Measurements from ENCODE around the gene PLAAT3. TPM values are rescaled to one million over a fixed set of nuclear protein-coding genes. Genes with fewer than 3 reads are reported as not detected.
"Not testable (repeated sequence)": the region's sequence is repeated elsewhere in the genome, so short reads cannot be mapped to it uniquely, and the experiment has no call there.

Gene PLAAT3
- total RNA-seq, 4 donors from 2014 or later: 58.0 to 76.5 (median 67.5) TPM

DNA sequence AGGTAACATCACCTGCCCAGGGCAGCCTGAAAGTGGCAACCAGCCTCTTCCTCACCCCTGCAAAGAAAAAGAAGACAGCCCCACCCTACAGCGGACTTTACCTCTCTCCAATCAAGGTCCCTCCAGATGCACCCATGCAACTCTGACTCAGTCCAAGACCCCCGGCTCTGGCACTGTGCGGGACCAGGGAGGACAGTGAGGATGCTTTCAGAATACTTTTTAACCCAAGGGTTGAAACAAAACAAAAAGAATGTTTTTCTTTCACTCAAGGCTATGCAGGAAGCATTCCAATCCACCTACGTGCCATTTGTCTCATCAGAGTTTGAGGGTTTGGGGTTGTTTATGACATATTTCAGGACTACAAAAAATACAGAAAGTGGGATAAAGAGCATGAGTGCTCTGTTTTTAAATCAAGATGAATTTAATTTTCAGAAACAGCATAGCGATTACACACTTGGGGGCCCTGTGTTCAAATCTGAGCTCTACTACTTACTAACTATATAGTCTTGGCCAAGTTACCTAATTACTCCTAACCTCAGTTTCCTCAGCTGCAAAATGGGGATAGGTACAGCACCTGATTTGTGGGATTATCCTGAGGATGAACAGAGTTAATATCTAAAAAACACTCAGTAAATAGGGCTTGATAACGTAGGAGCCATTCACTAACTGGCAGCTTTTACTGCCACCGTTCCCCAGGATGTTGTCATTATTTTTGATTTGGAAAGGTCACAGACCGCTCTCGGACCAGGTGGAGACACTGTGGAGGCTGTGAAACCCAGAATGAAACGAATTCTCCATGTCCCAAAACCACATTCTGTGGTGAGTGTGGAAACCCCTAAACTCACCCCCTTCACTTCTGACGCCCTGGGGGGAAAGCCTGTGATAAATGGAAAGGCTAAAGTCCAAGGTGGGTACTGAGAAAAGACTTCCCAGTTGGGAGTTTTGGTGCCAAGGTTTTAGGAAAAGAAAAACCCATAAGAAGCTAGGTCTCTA lies 5.6 kb downstream of the PLAAT3 start:
- intact Hi-C loops (cut with DNase I; ENCODE audit: low total_unique reads) (no loop called here), in situ Hi-C loops (cut with MboI; ENCODE audit: low sequenced_read_pairs in 4 of 4) (no loop called here)
- Histone ChIP-seq H3K27ac (peak overlapping the region; percentile 85 to 99 (median 94)), H3K4me3 (no peak overlapping the region), H3K9me3 (no peaks in the 10 kb centered on the region), H3K4me1 (peaks cover 46% of the 10 kb centered on the region in 2 donors), H3K27me3 (no peaks in the 10 kb centered on the region), H3K36me3 (no peaks in the 10 kb centered on the region)
- DNase-seq (no peak), ATAC-seq (no peak)
- TF ChIP-seq, protein P1, sequence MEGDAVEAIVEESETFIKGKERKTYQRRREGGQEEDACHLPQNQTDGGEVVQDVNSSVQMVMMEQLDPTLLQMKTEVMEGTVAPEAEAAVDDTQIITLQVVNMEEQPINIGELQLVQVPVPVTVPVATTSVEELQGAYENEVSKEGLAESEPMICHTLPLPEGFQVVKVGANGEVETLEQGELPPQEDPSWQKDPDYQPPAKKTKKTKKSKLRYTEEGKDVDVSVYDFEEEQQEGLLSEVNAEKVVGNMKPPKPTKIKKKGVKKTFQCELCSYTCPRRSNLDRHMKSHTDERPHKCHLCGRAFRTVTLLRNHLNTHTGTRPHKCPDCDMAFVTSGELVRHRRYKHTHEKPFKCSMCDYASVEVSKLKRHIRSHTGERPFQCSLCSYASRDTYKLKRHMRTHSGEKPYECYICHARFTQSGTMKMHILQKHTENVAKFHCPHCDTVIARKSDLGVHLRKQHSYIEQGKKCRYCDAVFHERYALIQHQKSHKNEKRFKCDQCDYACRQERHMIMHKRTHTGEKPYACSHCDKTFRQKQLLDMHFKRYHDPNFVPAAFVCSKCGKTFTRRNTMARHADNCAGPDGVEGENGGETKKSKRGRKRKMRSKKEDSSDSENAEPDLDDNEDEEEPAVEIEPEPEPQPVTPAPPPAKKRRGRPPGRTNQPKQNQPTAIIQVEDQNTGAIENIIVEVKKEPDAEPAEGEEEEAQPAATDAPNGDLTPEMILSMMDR (IDR thresholded peaks at IDR 0.05 in 4 of 5, conservative IDR thresholded peaks at IDR 0.05 in 1 of 5): no peak
- TF ChIP-seq POLR2A (IDR thresholded peaks at IDR 0.05): no peak

DNA sequence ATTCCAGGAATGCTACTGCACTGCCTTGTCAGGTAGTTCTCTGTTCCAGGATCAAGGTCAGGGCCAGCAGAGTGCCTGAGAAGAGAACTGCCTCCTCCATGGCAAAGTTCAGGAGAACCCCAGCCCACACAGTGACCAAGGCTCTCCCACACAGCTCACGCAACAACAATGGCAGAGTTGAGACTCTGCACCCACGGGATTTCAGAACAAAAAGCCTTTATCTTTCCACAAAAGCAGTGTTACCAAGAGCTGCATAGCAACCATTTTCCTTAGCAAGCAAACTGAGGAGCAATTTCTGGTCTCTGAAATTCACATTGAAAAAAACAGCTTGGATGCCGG lies 11.1 kb downstream of the PLAAT3 start:
- H3K36me3 ChIP-seq: peaks cover 0 to 2% of the 10 kb centered on the region in 2 donors
- H3K4me1 ChIP-seq: peaks cover 20 to 21% of the 10 kb centered on the region in 2 donors
- H3K27ac ChIP-seq: peak overlapping the region in 3 of 4 donors; percentile 5 to 63 (median 45)
- H3K9me3 ChIP-seq: no peaks in the 10 kb centered on the region
- no peaks in the 10 kb centered on the region for H3K27me3 ChIP-seq
- no peak for DNase-seq
- H3K4me3 ChIP-seq: no peak overlapping the region
- in situ Hi-C loops (cut with MboI; ENCODE audit: low sequenced_read_pairs in 4 of 4): no loop called here
- intact Hi-C loops (cut with DNase I; ENCODE audit: low total_unique reads): no loop called here
- TF ChIP-seq POLR2A (IDR thresholded peaks at IDR 0.05): no peak
- TF ChIP-seq, protein P1 (IDR thresholded peaks at IDR 0.05 in 4 of 5, conservative IDR thresholded peaks at IDR 0.05 in 1 of 5): no peak
- ATAC-seq: no peak

DNA sequence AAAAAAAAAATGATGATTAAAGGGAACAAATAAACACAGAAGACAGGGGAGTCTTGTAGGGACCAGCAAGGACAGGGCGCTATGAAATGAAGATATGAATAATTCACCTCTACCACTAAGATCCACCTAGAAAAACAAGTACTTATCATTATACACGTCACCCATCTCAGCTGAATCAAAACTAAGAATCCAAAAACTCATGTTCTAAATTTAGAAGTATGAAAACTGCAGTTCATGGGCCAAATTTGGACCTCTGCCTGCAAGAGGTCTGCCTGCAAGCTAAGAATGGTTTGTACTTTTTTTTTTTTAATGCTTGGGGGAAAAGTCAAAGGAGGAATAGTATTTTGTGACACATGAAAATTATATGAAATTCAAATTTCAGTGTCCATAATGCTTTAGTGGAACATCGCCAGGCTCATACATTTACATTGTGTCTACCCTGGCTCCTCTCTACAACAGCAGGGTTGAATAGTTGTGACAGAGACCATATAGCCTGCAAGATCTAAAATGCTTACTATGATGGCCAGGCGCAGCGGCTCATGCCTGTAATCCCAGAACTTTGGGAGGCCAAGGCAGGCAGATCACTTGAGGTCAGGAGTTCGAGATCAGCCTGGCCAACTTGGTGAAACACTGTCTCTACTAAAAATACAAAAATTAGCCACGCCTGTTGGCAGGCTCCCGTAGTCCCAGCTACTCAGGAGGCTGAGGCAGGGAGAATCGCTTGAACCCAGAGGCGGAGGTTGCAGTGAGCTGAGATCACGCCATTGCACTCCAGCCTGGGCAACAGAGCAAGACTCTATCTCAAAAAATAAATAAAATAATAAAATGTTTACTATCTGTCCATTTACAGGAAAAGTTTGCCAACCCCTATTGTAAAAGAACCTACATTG lies 11.7 kb downstream of the PLAAT3 start:
- H3K36me3 ChIP-seq; DNase-seq; intact Hi-C loops (cut with DNase I; ENCODE audit: low total_unique reads); H3K4me3 ChIP-seq; in situ Hi-C loops (cut with MboI; ENCODE audit: low sequenced_read_pairs in 4 of 4); H3K9me3 ChIP-seq; H3K27me3 ChIP-seq: not testable (repeated sequence)
- Histone ChIP-seq H3K4me1 (peaks cover 20 to 21% of the 10 kb centered on the region in 2 donors), H3K27ac (peak overlapping the region; percentile 42 to 63 (median 49))
- ATAC-seq: peak in 1 of 2 donors; percentile 44

DNA sequence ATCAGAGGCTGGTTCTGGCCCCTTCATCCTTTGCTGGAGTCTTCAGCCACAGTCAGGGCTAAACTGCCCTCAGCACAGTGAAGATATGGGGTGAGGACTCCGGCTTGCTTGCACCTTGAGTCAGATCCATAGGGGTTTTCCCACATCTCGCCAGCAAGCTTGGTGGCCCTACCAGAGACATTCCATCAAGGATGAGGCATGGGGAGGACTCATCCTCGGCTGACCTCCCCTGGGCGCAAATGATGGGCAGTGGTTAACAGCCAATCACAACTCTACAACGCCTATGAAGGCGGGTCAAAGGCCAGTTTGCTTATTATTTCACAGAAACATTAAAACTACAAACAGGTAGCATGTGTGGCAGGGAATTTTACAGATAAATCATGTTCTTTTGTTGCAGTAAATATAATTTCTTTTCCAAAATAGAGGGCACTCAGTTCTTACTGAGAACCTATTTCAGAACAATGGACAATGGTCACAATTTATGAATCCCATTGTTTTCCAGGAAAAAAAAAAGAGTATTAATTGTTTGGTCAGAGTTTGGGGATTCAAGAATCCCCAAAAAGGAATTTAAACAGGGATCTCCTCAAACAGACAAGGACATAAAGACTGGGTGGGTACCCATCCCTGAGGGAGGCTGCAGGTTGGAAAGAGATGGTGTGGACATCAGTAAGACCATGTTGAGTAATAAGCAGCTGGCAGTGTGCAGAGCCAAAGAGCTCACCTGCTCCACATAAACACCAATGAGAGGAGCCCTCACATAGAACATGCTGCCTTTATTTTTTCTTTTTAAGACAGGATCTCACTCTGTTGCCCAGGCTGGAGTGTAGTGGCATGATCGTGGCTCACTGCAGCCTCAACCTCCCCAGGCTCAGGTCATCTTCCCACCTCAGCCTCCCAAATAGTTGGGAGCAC lies 14.8 kb downstream of the PLAAT3 start:
- H3K27ac ChIP-seq: no peak overlapping the region
- DNase-seq: no peak
- no peak for ATAC-seq
- no peak overlapping the region for H3K4me3 ChIP-seq
- H3K27me3 ChIP-seq: no peaks in the 10 kb centered on the region
- H3K9me3 ChIP-seq: no peaks in the 10 kb centered on the region
- in situ Hi-C loops (cut with MboI; ENCODE audit: low sequenced_read_pairs in 4 of 4): no loop called here
- H3K36me3 ChIP-seq: peaks cover 0 to 19% of the 10 kb centered on the region in 2 donors
- intact Hi-C loops (cut with DNase I; ENCODE audit: low total_unique reads): loop anchor here (5.0 kb wide), 1 partner anchor 33 kb away; no protein-coding TSS in a partner anchor
- peaks cover 21 to 26% of the 10 kb centered on the region in 2 donors for H3K4me1 ChIP-seq
- TF ChIP-seq, protein P1 (IDR thresholded peaks at IDR 0.05 in 4 of 5, conservative IDR thresholded peaks at IDR 0.05 in 1 of 5): no peak
- no peak for TF ChIP-seq POLR2A (IDR thresholded peaks at IDR 0.05)
